Left ventricle myocardium inferior (tissue), 1 donor: ENCODE measurements around the gene NUP62. TPM values are rescaled to one million over a fixed set of nuclear protein-coding genes. Genes with fewer than 3 reads are reported as not detected.
A peak's percentile ranks its signal among the peaks of the same experiment; 100 is the strongest.

Source experiments
- DNase-seq: peaks from one replicate; pipeline ENCODE4 v3.0.0-alpha.2; 2020
- H3K27ac ChIP-seq: fragments of 200-600 bp; replicated peaks from 2 replicates; pipeline ENCODE4 v1.8.0; 2021
- H3K27me3 ChIP-seq: fragments of 200-600 bp; 2 replicates; pipeline ENCODE4 v1.8.0; 2021; ENCODE audit warnings: low read depth
- H3K36me3 ChIP-seq: fragments of 200-600 bp; 2 replicates; pipeline ENCODE4 v1.8.0; 2021
- H3K4me1 ChIP-seq: fragments of 200-600 bp; 2 replicates; pipeline ENCODE4 v1.8.0; 2021
- H3K4me3 ChIP-seq: fragments of 200-600 bp; 2 replicates; pipeline ENCODE4 v1.8.0; 2021; ENCODE audit warnings: mild to moderate bottlenecking, moderate library complexity
- H3K9me3 ChIP-seq: fragments of 200-600 bp; replicated peaks from 2 replicates; pipeline ENCODE4 v1.8.0; 2021
- CTCF ChIP-seq: fragments of 200-600 bp; IDR thresholded peaks from 2 replicates; pipeline ENCODE4 v1.8.0; 2021; ENCODE audit warnings: antibody characterized with exemption, mild to moderate bottlenecking, borderline replicate concordance
- intact Hi-C: fragments of 100-400 bp; cut with micrococcal nuclease; formaldehyde crosslinking; loops from one replicate; pipeline ENCODE4 v1.11.0; 2022
- total RNA-seq: library from RNA; stranded (reverse); fragmentation: NEBNext Ultra II Directional; extraction: Animal tissue kit (Norgen Biotek cat#: 25700); gene quantifications from one replicate; pipeline ENCODE4 v1.2.1, GENCODE V29; 2021
- donor health status: DM: no; HTN: yes; CAD: no; lungs with severe emphysema.

Gene NUP62
- total RNA-seq, 1 donor from 2014 or later: 28.4 TPM

DNA sequence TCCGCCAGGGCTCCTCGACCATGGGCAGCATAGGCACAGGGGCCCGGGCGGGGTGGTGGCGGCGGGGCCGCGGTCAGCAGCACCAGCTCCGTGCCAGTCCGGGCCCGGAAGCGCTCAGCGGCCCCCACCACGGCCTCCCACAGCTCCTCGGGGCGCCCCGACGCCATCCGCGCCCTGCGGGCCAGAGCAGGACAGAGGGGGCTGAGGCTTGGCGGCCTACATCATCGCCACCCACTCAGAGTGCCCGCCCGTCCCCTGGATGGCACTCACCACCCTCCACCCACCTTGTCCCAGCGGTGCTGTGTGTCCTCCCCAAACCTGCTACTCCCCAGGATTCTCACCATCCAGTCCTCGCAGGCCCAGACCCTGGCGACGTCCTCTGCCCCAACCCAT is 56.2 kb downstream of the NUP62 start:
- TF ChIP-seq CTCF: no peak
- H3K4me3 ChIP-seq: no peak overlapping the region
- H3K36me3 ChIP-seq: no peaks in the 10 kb centered on the region
- no peak overlapping the region for H3K27ac ChIP-seq
- peaks cover 55% of the 10 kb centered on the region for H3K4me1 ChIP-seq
- DNase-seq: no peak
- no peaks in the 10 kb centered on the region for H3K9me3 ChIP-seq
- intact Hi-C loops: no loop called here
- no peaks in the 10 kb centered on the region for H3K27me3 ChIP-seq

DNA sequence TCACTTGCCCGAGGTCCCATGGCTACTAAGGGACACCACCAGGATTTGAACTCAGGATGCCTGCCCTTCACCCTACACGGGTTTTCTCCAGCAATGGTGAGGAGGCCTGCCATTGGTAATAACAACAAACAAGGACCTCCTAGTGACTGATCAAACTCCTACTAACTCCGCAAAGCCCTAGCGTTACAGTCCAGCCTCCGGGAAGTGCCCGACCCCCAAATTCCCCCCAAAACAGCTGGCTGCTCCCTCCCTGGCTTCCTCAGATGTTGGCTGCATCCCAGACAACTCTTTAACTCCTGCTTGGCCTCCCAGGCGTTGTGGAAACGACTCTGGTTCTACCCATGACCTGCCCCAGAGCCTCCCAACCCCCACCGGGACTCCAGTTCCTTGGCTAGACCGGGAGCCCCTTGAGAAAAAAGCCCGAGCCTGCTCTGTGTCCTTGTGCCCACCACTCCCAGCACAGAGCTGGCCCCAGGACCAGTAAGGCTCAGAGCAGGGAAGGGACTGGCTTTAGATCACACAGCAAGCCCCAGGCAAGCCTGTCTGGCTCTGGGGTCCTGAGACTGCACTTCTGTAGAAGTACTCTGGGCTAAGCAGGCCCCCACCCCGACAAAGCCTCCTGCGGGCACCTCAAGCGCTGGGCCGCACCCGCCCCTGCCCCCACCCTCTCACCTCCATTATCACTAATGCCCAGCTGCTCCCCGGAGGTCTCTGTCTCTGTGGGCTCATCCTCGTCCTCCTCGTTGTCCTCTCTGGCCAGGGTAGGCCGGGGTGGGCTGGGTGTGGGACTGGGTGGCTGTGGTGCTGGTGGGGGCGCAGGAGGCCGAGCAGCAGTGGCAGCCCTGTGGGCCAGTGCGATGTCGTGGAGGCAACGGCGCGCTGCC is 56.8 kb downstream of the NUP62 start:
- H3K27me3 ChIP-seq: no peaks in the 10 kb centered on the region
- peaks cover 58% of the 10 kb centered on the region for H3K4me1 ChIP-seq
- DNase-seq: no peak
- H3K4me3 ChIP-seq: no peak overlapping the region
- TF ChIP-seq CTCF: no peak
- no peaks in the 10 kb centered on the region for H3K9me3 ChIP-seq
- no peaks in the 10 kb centered on the region for H3K36me3 ChIP-seq
- no peak overlapping the region for H3K27ac ChIP-seq
- intact Hi-C loops: no loop called here

- no peak overlapping the region for H3K4me3 ChIP-seq
- H3K36me3 ChIP-seq: no peaks in the 10 kb centered on the region
- no peak for TF ChIP-seq CTCF
- intact Hi-C loops: no loop called here
- H3K27me3 ChIP-seq: no peaks in the 10 kb centered on the region
- peaks cover 67% of the 10 kb centered on the region for H3K4me1 ChIP-seq
- no peaks in the 10 kb centered on the region for H3K9me3 ChIP-seq
- H3K27ac ChIP-seq: no peak overlapping the region
- DNase-seq: no peak
These were observed 57.8 kb downstream of the NUP62 start for GRCh38 chr19:49871349-49871985.

- no peak for DNase-seq
- no peaks in the 10 kb centered on the region for H3K36me3 ChIP-seq
- no peaks in the 10 kb centered on the region for H3K27me3 ChIP-seq
- TF ChIP-seq CTCF: no peak
- intact Hi-C loops: no loop called here
- no peaks in the 10 kb centered on the region for H3K9me3 ChIP-seq
- peaks cover 67% of the 10 kb centered on the region for H3K4me1 ChIP-seq
- H3K27ac ChIP-seq: peak overlapping the region; percentile 90
- H3K4me3 ChIP-seq: peak overlapping the region; percentile 72
These were observed 58.9 kb downstream of the NUP62 start for GRCh38 chr19:49870309-49870901.

DNA sequence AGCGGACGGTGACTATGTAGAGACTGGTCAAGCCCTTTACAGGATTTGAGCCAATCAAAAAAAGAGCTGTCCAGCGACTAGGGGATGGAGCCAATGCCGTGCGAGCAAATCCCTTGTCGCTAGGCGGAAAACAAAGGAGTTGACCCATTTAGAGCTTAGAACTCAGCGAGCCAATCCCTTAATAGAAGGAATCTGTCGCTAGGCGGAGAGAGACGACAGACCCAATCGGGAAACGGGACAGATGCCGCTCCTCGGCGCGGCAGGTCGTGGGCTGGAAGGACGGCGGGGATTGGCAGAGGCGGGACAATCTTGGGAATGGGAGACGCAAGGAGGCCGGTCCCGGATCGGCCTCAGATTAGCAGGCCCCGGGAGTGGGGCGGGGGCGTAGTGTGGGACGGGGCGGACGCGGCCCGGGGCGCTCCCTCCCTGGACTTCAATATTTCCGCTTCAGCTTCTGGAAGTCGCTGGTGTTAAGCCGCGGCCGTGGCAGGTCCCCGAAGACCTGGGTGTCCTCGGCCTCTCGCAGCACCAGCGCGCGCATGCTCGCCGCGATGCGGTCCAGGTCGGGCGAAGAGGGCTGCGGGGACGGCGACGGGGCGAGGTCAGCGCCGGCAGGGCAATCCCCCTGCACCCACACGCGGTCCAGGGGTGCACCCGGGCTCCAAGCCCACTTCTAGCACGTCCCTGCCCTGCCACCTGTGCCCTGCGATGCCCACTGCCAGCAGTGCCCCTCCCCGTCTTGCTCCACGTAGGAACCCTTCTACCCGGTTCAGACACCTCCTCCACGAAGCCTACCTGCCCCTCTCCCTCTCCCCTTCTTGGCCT is 59.6 kb downstream of the NUP62 start:
- H3K27ac ChIP-seq: peak overlapping the region; percentile 90
- H3K27me3 ChIP-seq: no peaks in the 10 kb centered on the region
- H3K9me3 ChIP-seq: no peaks in the 10 kb centered on the region
- TF ChIP-seq CTCF: peak; percentile 29
- H3K4me3 ChIP-seq: peak overlapping the region; percentile 72
- H3K36me3 ChIP-seq: peaks cover 3% of the 10 kb centered on the region
- DNase-seq: peak; percentile 94
- H3K4me1 ChIP-seq: peaks cover 67% of the 10 kb centered on the region
- intact Hi-C loops: loop anchor here (5.0 kb wide), 1 partner anchor 52 kb away; the partner anchor contains the start of gene MED25
